Measurements from ENCODE around the gene LRIG1. TPM values are rescaled to one million over a fixed set of nuclear protein-coding genes. Genes with fewer than 3 reads are reported as not detected.

LRIG1 gene
- total and polyA plus RNA-seq, 9 of the 15 experiments (the other 6 are each of a cell fraction or from before 2014, with no cell fraction given): 0.05 to 0.38 (median 0.13) TPM; not detected in 3

DNA sequence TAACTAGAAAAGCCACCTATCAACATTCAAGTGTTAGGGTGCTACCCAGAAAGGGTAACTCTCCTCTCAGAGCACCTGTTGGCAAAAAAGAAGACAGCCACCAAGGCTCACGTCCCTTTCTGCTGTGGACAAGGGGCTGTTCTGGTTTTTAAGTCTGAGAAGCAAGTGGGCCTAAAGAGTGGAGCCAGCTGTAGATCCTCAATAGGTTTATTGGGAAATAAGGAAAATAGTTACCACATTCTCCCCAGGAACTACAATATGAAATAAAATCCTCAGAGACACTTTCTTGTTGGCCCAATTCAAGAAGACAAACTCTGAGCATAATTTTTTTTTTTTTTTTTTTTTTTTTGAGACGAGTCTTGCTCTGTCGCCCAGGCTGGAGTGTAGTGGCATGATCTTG is 35.8 kb downstream of the LRIG1 start:
- H3K9me1 ChIP-seq (ENCODE audit: control insufficient read depth, insufficient read depth, low read length): no peaks in the 10 kb centered on the region
- ATAC-seq (no peak), FAIRE-seq (no peak), DNase-seq (ENCODE audit: extremely low read depth in 1 of 4, low spot score in 3 of 4) (no peak)
- no peak overlapping the region for H3K4me3 ChIP-seq
- no peak overlapping the region for H3K9ac ChIP-seq (ENCODE audit: insufficient read depth in 1 of 2, low read depth in 2 of 2, low read length in 2 of 2)
- POLR2A ChIA-PET: interaction anchor here (0.6 kb wide), 1 partner anchor 125 kb away, joined by 3 read pairs; no protein-coding TSS in a partner anchor
- no peak overlapping the region for H3K4me2 ChIP-seq (ENCODE audit: insufficient read depth, low read length)
- H3K27ac ChIP-seq (ENCODE audit: extremely low read depth, low read depth, low read length): no peak overlapping the region
- TF ChIP-seq ZNF253 (CRISPR knock-in tag; conservative IDR thresholded peaks at IDR 0.05) (no peak), FOXP1 (CRISPR knock-in tag; IDR thresholded peaks at IDR 0.05) (no peak)
- H3K4me1 ChIP-seq (replicated peaks in 1 of 2; ENCODE audit: control insufficient read depth in 2 of 2, insufficient read depth in 2 of 2, low read length in 2 of 2): no peaks in the 10 kb centered on the region
- H3K79me2 ChIP-seq (ENCODE audit: control insufficient read depth, insufficient read depth, low read length): no peaks in the 10 kb centered on the region
- no peaks in the 10 kb centered on the region; the same call in 1 of the 2 replicates for H4K20me1 ChIP-seq (replicated peaks; ENCODE audit: control insufficient read depth, insufficient read depth, low read length)
- peaks cover 0 to 9% of the 10 kb centered on the region in 2 experiments; a peak in 2 of 5 replicates for H3K27me3 ChIP-seq (ENCODE audit: control insufficient read depth in 2 of 2, insufficient read depth in 2 of 2, low read length in 2 of 2)
- WGBS (ENCODE audit: insufficient coverage, low coverage, missing lambda C conversion rate): 0% methylated on average over 1 of the region's 3 CpGs
- CTCF ChIA-PET (ENCODE audit: low intra/inter-chr PET ratio): no interaction called here
- no peaks in the 10 kb centered on the region for H3K9me3 ChIP-seq (replicated peaks; ENCODE audit: control insufficient read depth, insufficient read depth, low read depth, low read length)
- H3K36me3 ChIP-seq (ENCODE audit: control insufficient read depth, insufficient read depth, low read length): no peaks in the 10 kb centered on the region
- BruUV-seq (replicated peaks): no TSS peak
- H2AFZ ChIP-seq (ENCODE audit: low read depth, low read length): no peak overlapping the region
- intact Hi-C loops (cut with micrococcal nuclease): no loop called here
- in situ Hi-C loops (cut with MboI): no loop called here

DNA sequence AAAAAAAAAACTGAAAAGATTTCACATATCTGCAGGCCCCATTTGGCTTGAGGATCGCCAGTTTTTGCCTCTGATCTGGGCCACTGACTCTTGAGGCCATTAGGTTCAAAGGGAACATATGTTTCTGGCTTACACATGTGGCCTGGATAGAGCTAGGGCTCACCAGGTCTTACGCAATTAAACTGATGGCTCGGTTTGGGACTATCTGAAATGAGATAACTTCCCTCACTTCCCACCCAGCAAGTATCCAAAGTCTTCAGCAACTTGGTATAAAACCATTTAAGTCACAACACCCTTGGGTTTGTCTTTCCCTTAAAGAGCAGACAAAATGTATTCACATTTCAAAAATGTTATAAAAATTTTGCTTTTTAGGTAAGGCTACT is 36.3 kb downstream of the LRIG1 start:
- in situ Hi-C loops (cut with MboI) (no loop called here), intact Hi-C loops (cut with micrococcal nuclease) (no loop called here)
- H3K27ac ChIP-seq (ENCODE audit: extremely low read depth, low read depth, low read length): no peak overlapping the region
- H3K4me3 ChIP-seq: no peak overlapping the region
- no peaks in the 10 kb centered on the region for H3K9me3 ChIP-seq (replicated peaks; ENCODE audit: control insufficient read depth, insufficient read depth, low read depth, low read length)
- TF ChIP-seq PHF21A (IDR thresholded peaks at IDR 0.05; ENCODE audit: borderline replicate concordance, low read depth) (no peak), CEBPB (tag; IDR thresholded peaks at IDR 0.05) (peak; percentile 48), CEBPG (CRISPR knock-in tag; IDR thresholded peaks at IDR 0.05) (no peak), CEBPG (tag; conservative IDR thresholded peaks at IDR 0.05 in 1 of 2, IDR thresholded peaks at IDR 0.05 in 1 of 2) (peak; percentile 26 to 48; a peak in 2 of 4 replicates)
- H3K79me2 ChIP-seq (ENCODE audit: control insufficient read depth, insufficient read depth, low read length): no peaks in the 10 kb centered on the region
- H4K20me1 ChIP-seq (replicated peaks; ENCODE audit: control insufficient read depth, insufficient read depth, low read length): no peaks in the 10 kb centered on the region
- no TSS peak for BruUV-seq (replicated peaks)
- no peaks in the 10 kb centered on the region for H3K4me1 ChIP-seq (replicated peaks in 1 of 2; ENCODE audit: control insufficient read depth in 2 of 2, insufficient read depth in 2 of 2, low read length in 2 of 2)
- H3K27me3 ChIP-seq (ENCODE audit: control insufficient read depth in 2 of 2, insufficient read depth in 2 of 2, low read length in 2 of 2): peaks cover 0 to 9% of the 10 kb centered on the region in 2 experiments; a peak in 2 of 5 replicates
- DNase-seq (ENCODE audit: extremely low read depth in 1 of 4, low spot score in 3 of 4) (no peak), ATAC-seq (no peak), FAIRE-seq (no peak)
- no peak overlapping the region for H3K9ac ChIP-seq (ENCODE audit: insufficient read depth in 1 of 2, low read depth in 2 of 2, low read length in 2 of 2)
- no peak overlapping the region for H2AFZ ChIP-seq (ENCODE audit: low read depth, low read length)
- 2% methylated on average over 3 of the region's 3 CpGs for WGBS (ENCODE audit: insufficient coverage, low coverage, missing lambda C conversion rate)
- no peak overlapping the region for H3K4me2 ChIP-seq (ENCODE audit: insufficient read depth, low read length)
- POLR2A ChIA-PET: interaction anchor here (0.6 kb wide), 1 partner anchor 125 kb away, joined by 3 read pairs; no protein-coding TSS in a partner anchor
- CTCF ChIA-PET (ENCODE audit: low intra/inter-chr PET ratio): no interaction called here
- H3K9me1 ChIP-seq (ENCODE audit: control insufficient read depth, insufficient read depth, low read length): no peaks in the 10 kb centered on the region
- H3K36me3 ChIP-seq (ENCODE audit: control insufficient read depth, insufficient read depth, low read length): no peaks in the 10 kb centered on the region
